ENCODE results near the gene DDO.
"Not testable (repeated sequence)": the region's sequence is repeated elsewhere in the genome, so short reads cannot be mapped to it uniquely, and the experiment has no call there.

Gene DDO

GRCh38 chr6:110415086-110415916, at the start of gene DDO:
Gene DDO (minus strand): TSS chr6:110415575. CDS start chr6:110413462, 2,113 bp downstream.
- ATAC-seq: no peak

- no peak for ATAC-seq
Measured at GRCh38 chr6:110462884-110463481, 47.6 kb upstream of the DDO start.

- ATAC-seq: no peak
Measured at GRCh38 chr6:110461376-110461775, 46.0 kb upstream of the DDO start.

- ATAC-seq: no peak
Measured at GRCh38 chr6:110459137-110459536, 43.8 kb upstream of the DDO start.

GRCh38 chr6:110458476-110458875, 43.1 kb upstream of the DDO start:
- no peak for ATAC-seq

GRCh38 chr6:110457567-110458175, 42.3 kb upstream of the DDO start:
- not testable (repeated sequence) for ATAC-seq

GRCh38 chr6:110456694-110457093, 41.3 kb upstream of the DDO start:
- ATAC-seq: no peak

GRCh38 chr6:110449541-110449895, 34.1 kb upstream of the DDO start:
- no peak for ATAC-seq

- no peak for ATAC-seq
Measured at GRCh38 chr6:110448846-110449540, 33.6 kb upstream of the DDO start.

GRCh38 chr6:110447761-110448160, 32.4 kb upstream of the DDO start:
- ATAC-seq: no peak

- ATAC-seq: no peak
Measured at GRCh38 chr6:110446405-110446804, 31.0 kb upstream of the DDO start.

- ATAC-seq: no peak
Measured at GRCh38 chr6:110440026-110440425, 24.7 kb upstream of the DDO start.

GRCh38 chr6:110439356-110439755, 24.0 kb upstream of the DDO start:
- no peak for ATAC-seq

GRCh38 chr6:110434961-110435602, 19.7 kb upstream of the DDO start:
- no peak for ATAC-seq

GRCh38 chr6:110432285-110432900, 17.0 kb upstream of the DDO start:
- ATAC-seq: no peak

GRCh38 chr6:110430741-110431140, 15.4 kb upstream of the DDO start:
- ATAC-seq: no peak

GRCh38 chr6:110430236-110430635, 14.9 kb upstream of the DDO start:
- ATAC-seq: no peak

- ATAC-seq: no peak
Measured at GRCh38 chr6:110428153-110428552, 12.8 kb upstream of the DDO start.

GRCh38 chr6:110425816-110426215, 10.4 kb upstream of the DDO start:
- ATAC-seq: no peak

GRCh38 chr6:110422444-110422822, 7.1 kb upstream of the DDO start:
- ATAC-seq: no peak

GRCh38 chr6:110421749-110422443, 6.5 kb upstream of the DDO start:
- no peak for ATAC-seq

Data from activated CD4-positive, CD25-positive, alpha-beta regulatory T cell treated with anti-CD3 and anti-CD28 coated beads, Interleukin-2, amount 50 U/mL, for 24 hours (primary cell).